GM10847 (cell line): ENCODE measurements around the gene FHOD1.

Source experiments
- POLR2A ChIP-seq: IDR thresholded peaks from 2 replicates; pipeline ENCODE4 v1.6.1; 2011; ENCODE audit not compliant: insufficient read length; ENCODE audit errors: extremely low read depth

The FHOD1 gene

DNA sequence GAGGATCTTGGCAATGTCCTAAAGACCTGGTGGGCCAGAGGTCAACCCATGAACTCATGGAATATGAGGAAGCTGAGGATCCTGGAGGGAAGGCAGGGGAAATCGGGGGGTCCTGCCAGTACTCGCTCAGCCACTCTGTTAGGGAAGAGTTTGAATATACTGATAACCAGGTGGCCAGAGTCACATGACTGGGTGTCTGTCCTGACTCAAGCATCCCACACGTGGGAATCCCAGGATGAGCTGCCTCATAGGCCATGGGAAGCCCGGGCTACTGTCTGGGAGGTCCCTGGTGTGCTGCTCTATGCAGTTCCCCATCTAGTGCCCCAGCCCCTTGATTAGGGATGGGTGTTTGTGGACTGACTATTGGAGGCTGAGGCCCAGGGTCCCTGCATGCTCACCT is 59.0 kb downstream of the FHOD1 start:
- no peak for TF ChIP-seq POLR2A

DNA sequence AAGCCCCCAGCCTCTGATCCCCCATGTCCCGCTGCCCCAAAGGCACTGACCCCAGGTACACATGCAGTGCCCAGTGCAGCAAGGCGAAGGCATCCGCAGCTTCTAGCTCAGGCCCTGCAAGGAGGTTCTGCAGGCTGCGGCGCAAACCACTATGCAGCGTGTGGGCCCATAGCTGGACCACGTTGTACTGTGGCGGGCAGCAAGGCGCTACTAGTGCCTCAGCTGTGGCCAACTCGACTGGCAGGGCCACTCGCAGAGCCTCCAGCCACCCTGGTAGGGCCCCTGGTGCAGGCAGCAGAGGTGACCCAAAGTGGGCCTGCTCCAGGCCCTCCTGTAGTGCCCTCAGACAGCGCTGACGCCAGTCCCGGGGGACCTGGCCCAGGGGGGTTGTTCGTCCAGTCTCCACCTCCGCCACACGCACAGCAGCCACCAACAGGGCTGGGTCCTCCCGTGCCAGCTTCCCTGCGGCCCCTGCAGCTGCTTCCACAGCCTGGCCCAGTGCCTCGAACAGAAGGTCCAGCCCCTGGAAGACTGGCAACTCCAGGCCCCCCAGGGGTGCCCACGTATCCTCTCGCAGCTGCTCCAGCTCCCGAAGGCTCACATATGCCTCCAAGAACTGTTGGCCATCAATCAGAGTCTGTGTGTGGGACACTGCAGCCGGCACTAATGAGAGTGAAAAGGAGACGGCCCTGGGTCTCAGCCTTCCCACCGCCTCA is 59.9 kb downstream of the FHOD1 start:
- TF ChIP-seq POLR2A, result no peak

DNA sequence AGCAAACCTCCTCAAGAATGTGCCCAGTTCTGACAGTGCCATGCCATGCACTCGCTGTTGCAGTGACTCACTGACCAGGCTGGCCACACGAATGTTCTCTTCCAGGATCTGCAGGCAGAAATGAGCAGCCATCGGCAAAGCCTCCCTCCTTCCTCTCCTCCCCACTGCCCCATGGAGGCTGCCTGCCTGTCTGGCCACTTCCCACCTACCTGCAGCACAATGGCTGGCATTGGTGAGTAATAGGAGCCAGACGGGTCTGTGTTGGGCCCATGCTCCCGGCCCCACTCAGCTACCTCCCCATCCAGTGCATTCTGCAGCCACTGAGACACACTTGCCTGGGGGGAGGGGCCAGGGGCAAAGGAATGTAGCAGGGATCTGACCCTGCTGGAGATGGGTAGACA is 60.7 kb downstream of the FHOD1 start:
- TF ChIP-seq POLR2A, result no peak

DNA sequence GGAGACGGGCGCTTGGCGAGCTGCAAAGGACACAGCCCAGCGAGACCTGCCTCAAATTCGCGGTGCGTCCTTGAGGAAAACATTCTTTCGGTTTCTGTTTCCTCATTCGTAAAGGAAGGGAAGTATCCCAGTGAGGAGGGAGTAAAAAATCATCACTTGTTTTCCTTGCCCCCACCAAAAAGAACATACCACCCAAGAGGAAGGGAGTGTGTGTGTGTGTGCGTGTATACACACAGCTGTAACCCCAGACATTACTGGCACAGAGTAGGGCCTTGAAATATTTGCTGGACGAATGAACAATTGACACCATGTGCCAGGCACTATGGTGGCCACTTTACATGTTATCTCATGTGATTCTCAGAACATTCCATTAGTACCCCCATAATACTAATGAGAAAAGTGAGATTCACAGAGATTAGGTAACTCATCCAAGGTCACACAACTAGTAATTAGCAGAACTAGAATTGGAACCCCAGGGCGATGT is 61.6 kb downstream of the FHOD1 start:
- TF ChIP-seq POLR2A, result no peak

DNA sequence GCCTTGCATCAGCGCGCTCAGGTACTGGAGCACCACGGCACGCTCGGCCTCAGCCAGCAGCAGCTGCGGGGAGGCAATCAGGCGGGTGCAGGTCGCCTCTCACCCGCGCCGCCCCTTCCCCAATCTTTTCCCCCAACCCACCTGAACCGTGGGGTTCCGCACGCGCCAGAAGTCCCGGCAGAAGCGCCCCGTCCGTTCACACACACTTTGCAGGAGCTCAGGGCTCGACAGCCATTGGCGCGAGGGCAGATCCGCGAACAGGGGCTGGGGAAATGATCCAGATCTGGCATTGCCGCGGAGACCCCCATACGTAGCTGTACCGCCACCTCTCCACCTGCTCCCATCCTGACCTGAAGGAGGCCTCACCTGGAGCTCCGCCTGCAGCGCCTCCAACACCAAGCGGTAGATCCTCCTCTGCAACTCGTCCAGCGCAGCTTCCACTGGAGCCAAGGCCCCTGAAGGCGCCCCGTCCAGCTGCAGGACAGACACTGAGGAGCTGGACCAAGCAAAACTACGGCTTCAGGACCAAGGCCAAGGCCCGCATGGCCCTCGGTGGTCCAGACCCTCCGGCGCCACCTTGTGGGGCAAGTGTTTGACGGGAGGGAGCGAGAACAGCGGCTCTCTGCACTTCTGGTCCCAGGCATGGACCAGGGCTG is 62.2 kb downstream of the FHOD1 start:
- TF ChIP-seq POLR2A, result no peak

DNA sequence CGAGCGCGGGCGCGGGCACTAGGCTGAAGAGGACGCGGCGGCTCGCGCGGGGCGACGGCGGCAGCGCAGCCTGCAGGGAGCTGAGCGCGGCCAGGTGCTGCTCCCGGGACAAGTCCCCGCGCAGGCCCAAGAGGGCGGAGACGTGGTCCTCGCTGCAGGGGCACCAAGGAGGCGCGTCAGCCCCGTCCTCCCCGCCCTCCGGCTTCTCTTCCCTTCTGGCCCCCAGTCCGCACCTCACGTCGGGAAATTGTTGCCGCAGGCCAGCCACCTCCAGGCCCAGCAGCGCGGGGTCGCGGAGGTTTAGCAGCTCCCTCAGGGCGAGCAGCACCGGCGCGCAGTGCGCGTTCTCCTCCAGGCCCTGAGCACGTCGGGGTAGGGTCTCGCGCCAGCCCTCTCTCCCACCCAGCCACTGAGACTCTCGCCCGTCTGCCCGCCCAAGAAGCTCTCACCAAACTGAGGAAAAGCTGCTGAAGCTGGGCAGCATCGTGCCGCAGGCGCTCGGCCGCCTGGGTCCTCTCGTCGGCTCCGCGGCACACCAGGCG is 62.8 kb downstream of the FHOD1 start:
- TF ChIP-seq POLR2A, result no peak

DNA sequence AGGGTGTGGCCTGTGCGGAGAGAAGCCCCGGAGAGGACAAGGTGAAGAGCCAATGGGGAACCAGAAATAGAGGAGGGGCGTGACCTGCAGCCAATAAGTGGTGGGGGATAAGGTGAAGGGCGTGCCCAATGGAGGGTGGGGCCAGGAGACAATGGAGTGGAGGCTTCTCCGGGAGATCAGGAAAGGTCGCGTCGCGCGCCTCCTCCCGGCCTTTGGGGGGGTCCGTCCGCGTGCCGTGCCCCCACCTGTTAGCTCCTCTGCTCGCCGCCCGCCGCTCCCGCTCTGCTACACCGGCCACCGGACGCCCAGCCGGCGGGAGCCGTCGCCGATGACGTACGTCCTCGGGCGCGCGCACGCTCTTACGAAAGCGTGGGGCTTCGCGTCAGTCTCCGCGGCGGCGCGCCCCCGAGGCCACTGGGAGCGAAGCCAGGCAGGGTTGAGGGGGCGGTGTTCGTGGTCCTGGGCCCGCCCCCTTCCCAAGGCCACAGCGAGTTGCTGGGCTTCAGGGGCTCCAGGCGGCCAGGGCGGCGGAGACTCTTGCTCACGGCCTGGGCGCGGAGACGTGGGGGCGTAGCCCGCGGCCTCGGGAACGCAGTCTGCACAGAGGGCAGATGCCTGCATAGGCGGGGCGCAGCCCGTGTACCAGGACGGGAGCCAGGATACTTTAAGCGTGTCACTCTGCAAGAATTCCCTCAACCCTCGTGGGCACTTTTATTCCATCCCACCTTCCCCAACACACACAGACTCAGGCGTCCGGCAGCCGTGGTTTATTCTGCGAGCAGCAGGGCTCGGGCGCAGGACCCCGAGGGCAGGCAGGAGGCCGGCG is 63.4 kb downstream of the FHOD1 start, which contains the start of gene MATCAP1:
MATCAP1 (minus strand) TSS at position 337 of the 826 bp plus-strand sequence. CDS start 3,353 bp downstream, outside the sequence.
- TF ChIP-seq POLR2A, result no peak

DNA sequence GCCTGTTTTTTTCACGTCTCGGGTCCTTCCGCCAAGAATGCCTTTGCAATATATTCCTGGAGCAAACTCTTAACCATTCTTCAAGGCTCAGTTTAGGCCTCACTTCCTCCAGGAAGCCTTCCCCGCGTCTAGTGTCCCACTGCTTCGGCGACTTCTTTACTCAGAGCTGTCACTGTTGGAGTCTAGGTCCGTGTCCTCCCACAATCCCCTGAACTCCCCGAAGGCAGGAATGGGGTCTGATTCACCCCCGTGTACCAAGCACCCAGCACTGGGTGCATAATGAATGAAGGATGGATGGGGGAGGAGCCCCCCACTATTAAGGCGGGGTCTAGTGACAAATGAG is 64.0 kb downstream of the FHOD1 start:
- TF ChIP-seq POLR2A, result no peak

DNA sequence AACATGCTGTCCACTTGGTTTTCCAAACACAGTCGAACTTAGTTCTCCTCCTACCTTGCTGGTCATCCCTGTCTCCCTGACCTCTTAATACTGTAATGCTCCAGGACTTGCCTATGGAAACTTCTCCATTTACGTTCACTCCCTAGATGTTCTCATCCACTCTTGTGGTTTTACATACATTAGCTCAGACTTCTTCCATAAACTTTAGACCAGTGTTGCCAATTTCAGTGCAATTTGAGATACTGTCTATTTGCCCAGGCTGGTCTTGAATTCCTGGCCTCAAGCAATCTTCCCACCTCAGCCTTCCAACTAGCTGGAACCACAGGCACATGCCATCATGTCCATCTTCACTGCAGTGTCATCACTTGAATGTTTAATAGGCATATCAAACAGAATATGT is 65.0 kb downstream of the FHOD1 start:
- TF ChIP-seq POLR2A, result no peak

DNA sequence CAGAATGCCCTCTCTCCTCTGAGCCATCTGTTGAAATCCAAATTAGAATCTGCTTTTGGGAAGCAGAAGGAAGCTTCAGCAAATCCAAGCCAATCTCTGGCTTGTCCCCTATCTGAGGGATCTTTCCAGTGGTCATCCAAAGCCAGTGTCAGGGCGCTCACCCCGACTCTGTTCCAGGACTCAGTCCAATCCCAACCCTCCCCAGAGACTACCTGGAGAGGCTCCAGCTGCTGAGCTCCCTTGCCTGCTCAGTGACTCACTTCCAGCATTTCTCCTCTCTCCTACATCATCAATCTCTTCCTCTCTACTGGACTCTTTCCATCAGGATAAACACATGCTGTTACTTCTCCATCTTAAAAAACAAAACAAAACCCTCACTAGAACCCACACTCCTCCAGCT is 65.9 kb downstream of the FHOD1 start:
- TF ChIP-seq POLR2A, result no peak

DNA sequence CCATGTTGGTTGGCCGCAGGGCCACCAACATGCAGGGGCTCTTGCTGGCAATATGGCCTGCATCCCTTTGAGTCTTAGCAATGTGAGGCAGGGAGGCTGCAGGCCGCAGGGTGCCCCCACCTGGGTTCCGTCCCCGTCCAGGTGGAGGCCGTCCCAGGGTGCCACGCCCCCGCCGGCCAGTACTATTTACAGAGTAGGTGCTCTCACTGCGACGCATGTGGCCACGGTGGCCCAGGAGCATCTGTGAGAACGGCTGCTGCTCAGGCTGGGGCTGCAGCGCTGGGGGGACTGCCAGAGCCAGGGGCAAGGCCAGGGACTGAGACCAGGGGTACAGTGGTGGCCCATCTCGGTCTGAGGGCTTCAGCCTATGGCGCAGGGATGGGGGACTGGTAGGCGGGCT is 67.1 kb downstream of the FHOD1 start:
- no peak for TF ChIP-seq POLR2A

DNA sequence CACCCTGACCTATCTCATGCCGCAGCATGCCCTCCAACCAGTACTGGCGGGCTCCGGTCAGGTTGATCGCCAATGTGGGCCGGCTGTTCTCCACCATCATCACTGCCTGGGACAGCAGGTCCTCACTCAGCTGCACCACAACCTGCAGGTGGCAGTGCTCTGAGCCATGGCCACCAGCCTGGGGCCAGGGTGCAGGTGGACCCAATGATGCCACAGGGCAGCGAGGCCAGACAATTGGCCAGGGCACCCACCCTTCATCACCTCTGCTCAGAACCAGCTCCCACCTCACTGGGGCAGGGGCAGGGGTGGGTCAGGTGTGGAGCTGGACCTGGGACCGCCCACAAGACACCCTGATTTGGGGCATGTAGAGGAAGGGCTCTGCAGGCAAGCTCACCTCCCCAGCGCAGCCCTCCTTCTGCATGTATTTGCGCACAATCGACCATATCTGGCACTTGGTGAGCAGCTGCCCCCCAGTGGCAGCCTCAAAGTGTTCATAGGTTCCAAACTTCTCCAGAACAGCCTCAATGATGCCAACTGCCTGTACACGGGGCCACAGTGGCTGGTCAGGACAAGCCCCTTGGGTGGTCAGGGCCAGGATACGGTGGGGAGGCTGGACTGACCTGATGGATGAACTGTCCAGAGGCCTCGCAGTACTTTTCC is 67.7 kb downstream of the FHOD1 start:
- no peak for TF ChIP-seq POLR2A
